Ascending aorta (tissue), 2 donors: Measurements from ENCODE around the gene ZCCHC9. TPM values are rescaled to one million over a fixed set of nuclear protein-coding genes. Genes with fewer than 3 reads are reported as not detected.
"Not testable (repeated sequence)": the region's sequence is repeated elsewhere in the genome, so short reads cannot be mapped to it uniquely, and the experiment has no call there.

ENCODE experiments used
- DNase-seq, 2 donors: peaks; one replicate each; pipeline ENCODE4 v3.0.0-alpha.2; 2019; ENCODE audit warnings: low spot score in 2 of 2
- H3K27ac ChIP-seq, 2 donors: fragments of 200-600 bp; sonication (generic); one replicate each; pipeline ENCODE4 v1.5.1; 2016 to 2017; ENCODE audit warnings: mild to moderate bottlenecking in 1 of 2
- H3K27me3 ChIP-seq: fragments of 200-600 bp; sonication (generic); one replicate; pipeline ENCODE4 v1.5.1; 2017
- H3K36me3 ChIP-seq, 2 donors: fragments of 200-600 bp; sonication (generic); one replicate each; pipeline ENCODE4 v1.5.1; 2016
- H3K4me1 ChIP-seq, 2 donors: fragments of 200-600 bp; sonication (generic); one replicate each; pipeline ENCODE4 v1.5.1; 2016 to 2017; ENCODE audit warnings: mild to moderate bottlenecking in 1 of 2
- H3K4me3 ChIP-seq, 2 donors: fragments of 200-600 bp; sonication (generic); one replicate each; pipeline ENCODE4 v1.5.1; 2016 to 2017; ENCODE audit warnings: mild to moderate bottlenecking in 1 of 2
- H3K9me3 ChIP-seq, 2 donors: fragments of 200-600 bp; sonication (generic); one replicate each; pipeline ENCODE4 v1.5.1; 2016
- CTCF ChIP-seq, 3 experiments: fragments of 200-600 bp in 2 of 3; fragments of 450-650 bp in 1 of 3; sonication (generic) in 2 of 3; IDR thresholded peaks; one replicate each; pipeline ENCODE4 v1.5.1; 2016 to 2019; ENCODE audit warnings: antibody characterized with exemption in 3 of 3, mild to moderate bottlenecking in 1 of 3, moderate library complexity in 1 of 3
- intact Hi-C: fragments of 100-400 bp; cut with DNase I; formaldehyde crosslinking; loops from one replicate; pipeline ENCODE4 v1.15.1; 2023
- total RNA-seq: library from RNA; depleted of rRNA; stranded (reverse); fragments of >200 nt; gene quantifications from one replicate; pipeline ENCODE4 v1.1.0, GENCODE V29; 2016

Gene ZCCHC9
- total RNA-seq, 1 donor from 2014 or later, result 10.5 TPM

GRCh38 chr5:81334304-81335061, 33.1 kb downstream of the ZCCHC9 start:
- H3K4me1 ChIP-seq, result no peaks in the 10 kb centered on the region
- H3K4me3 ChIP-seq, result no peak overlapping the region
- H3K9me3 ChIP-seq, result no peaks in the 10 kb centered on the region
- TF ChIP-seq CTCF (IDR thresholded peaks at IDR 0.05), result no peak
- H3K27ac ChIP-seq, result no peak overlapping the region
- no peaks in the 10 kb centered on the region for H3K27me3 ChIP-seq
- H3K36me3 ChIP-seq, result no peaks in the 10 kb centered on the region
- DNase-seq, result no peak
- intact Hi-C loops, result no loop called here

- DNase-seq, result no peak
- no peaks in the 10 kb centered on the region for H3K4me1 ChIP-seq
Observed at GRCh38 chr5:81335946-81336345, 34.6 kb downstream of the ZCCHC9 start.

DNA sequence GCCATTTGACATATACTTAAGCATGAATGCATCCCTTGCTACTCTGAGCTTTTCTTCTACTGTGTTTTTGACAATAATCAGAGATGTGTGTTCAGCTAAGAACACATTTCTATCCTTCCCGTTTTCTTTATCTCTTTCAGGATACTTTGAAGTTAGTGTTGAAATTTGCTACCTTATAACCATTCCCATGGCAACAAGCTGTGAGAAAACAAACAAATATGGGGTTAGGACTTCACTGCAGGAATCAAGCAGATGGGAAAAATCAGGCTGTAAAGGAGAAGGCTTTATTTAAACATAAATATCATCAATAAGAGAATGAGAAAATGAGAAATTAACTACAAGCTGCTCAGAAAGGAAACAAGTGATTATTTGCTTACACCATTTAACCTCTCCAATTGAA, 35.2 kb downstream of the ZCCHC9 start:
- H3K27me3 ChIP-seq, result no peaks in the 10 kb centered on the region
- H3K9me3 ChIP-seq, result no peaks in the 10 kb centered on the region
- no peak overlapping the region for H3K27ac ChIP-seq
- no peak overlapping the region for H3K4me3 ChIP-seq
- H3K36me3 ChIP-seq, result no peaks in the 10 kb centered on the region
- DNase-seq, result no peak
- no peak for TF ChIP-seq CTCF (IDR thresholded peaks at IDR 0.05)
- intact Hi-C loops, result no loop called here
- H3K4me1 ChIP-seq, result no peaks in the 10 kb centered on the region

More at GRCh38 chr5:81335946-81336345, 34.6 kb downstream of the ZCCHC9 start:
- H3K9me3 ChIP-seq, result no peaks in the 10 kb centered on the region
- no peak for TF ChIP-seq CTCF (IDR thresholded peaks at IDR 0.05)
- intact Hi-C loops, result no loop called here
- no peak overlapping the region for H3K27ac ChIP-seq
- H3K4me3 ChIP-seq, result no peak overlapping the region
- H3K36me3 ChIP-seq, result no peaks in the 10 kb centered on the region
- H3K27me3 ChIP-seq, result no peaks in the 10 kb centered on the region

- Histone ChIP-seq H3K4me3 (no peak overlapping the region), H3K27me3 (no peaks in the 10 kb centered on the region), H3K4me1 (no peaks in the 10 kb centered on the region), H3K27ac (no peak overlapping the region), H3K36me3 (no peaks in the 10 kb centered on the region), H3K9me3 (no peaks in the 10 kb centered on the region)
- intact Hi-C loops, result no loop called here
- no peak for TF ChIP-seq CTCF (IDR thresholded peaks at IDR 0.05)
- no peak for DNase-seq
Observed at GRCh38 chr5:81337803-81338202, 36.4 kb downstream of the ZCCHC9 start.

GRCh38 chr5:81338213-81338612, 36.8 kb downstream of the ZCCHC9 start:
- intact Hi-C loops, H3K27ac ChIP-seq, H3K9me3 ChIP-seq, H3K27me3 ChIP-seq, DNase-seq, H3K4me1 ChIP-seq, H3K4me3 ChIP-seq, H3K36me3 ChIP-seq: not testable (repeated sequence)

DNA sequence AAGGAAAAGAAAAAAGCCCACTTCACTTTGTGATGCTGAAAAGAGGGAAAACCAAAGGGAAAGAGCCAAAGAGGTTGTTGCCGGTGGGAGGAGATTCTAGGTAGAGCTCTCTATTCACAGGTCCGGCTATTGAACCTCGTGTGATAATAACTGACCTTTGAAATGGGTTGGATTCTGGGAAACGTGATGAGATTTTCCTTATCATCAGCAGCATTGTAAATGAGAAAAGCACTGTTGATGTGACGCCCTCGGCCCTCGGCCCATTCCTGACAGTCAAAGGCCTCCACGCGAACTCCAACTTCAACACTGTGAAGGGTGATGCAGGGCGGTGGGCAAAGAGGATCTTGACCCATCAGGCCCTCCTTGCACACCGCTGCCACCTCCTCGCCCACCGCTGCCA, 43.3 kb downstream of the ZCCHC9 start:
- intact Hi-C loops, result no loop called here
- Histone ChIP-seq H3K27me3 (no peaks in the 10 kb centered on the region), H3K27ac (no peak overlapping the region), H3K36me3 (no peaks in the 10 kb centered on the region), H3K4me3 (no peak overlapping the region), H3K4me1 (no peaks in the 10 kb centered on the region), H3K9me3 (no peaks in the 10 kb centered on the region)
- TF ChIP-seq CTCF (IDR thresholded peaks at IDR 0.05), result no peak
- DNase-seq, result no peak
